Hindlimb muscle (tissue), 1 donor: Measurements from ENCODE around the gene RHCG. TPM values are rescaled to one million over a fixed set of nuclear protein-coding genes. Genes with fewer than 3 reads are reported as not detected.

Experiments
- DNase-seq: peaks from one replicate; pipeline ENCODE4 v3.0.0-alpha.2; 2013
- polyA plus RNA-seq: library from polyadenylated mRNA; unstranded; fragments of 120-200 nt; gene quantifications from one replicate; pipeline ENCODE4 v1.2.1, GENCODE V29; 2013; ENCODE audit not compliant: insufficient read length

RHCG gene
- polyA plus RNA-seq, 1 donor: not detected

- no peak for DNase-seq
Measured at GRCh38 chr15:89444241-89445225, 51.9 kb downstream of the RHCG start.

DNA sequence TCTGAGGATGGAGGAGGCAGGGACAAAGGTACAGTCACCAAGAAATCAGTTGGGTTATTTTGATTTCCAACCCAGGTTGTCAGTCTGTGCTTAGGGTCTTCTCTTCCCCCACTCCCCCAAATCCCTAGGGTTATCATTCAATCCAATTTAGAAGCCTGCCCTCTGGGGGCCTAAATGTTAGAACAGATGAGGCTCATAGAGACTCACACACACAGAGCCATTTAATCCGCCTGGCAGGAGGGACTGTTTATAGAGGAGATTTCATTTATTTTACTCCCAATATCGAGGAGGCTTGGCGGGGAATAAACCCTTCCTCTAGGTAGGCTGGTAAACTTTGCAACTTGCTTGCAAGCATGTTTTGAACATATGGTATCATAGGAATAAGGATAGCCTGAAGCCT, 52.8 kb downstream of the RHCG start:
- no peak for DNase-seq

DNA sequence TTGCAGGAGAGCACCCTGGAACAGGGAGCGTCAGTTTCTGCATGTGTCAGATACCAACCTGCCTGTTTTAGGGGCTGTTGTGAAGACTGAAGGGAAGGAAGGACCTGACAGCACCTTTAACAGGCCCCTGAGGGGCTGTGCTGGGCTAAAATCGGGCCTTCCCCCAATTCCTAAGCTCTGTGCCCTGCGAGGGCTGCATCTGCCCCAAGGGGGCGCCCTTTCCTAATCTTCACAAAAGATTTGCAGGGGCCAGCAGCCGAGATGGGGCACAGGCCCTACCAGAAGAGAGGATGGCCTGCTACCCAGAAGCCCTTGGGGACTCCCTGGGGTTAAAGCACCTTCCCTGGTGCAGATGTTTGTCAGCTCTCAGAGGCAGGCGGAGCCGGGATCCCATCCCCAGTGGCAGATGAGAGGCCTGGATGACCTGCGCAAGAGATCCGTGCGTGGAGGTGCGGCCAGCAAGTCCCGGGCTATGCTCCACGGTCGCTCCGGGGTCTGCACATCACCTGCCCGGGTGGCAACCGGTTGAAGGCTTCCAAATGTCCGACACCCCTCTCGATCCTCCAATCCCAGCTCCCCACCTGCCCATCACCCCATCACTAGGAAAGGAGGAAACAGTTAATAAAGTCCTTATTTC, 53.6 kb downstream of the RHCG start:
- no peak for DNase-seq

DNA sequence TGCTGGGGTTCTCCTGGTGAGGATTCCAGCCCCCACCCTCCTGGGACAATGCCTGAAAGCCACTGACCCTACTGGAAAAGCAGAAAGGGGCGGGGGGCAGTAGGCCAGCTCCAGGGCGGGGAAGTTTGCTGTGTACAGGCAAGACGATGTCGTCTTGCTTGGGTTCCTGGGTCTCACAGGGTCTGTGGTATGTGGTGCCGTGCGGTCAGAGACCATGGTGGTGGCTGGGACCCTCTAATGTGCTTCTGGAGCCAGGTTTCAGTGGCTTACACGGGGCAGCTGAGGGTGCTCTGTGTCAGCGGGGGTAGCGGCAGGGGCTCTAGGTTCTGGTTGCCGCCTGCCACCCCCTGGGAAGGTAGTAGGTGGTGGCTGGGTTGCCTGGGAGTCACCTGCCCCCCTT, 54.2 kb downstream of the RHCG start:
- DNase-seq: no peak

DNA sequence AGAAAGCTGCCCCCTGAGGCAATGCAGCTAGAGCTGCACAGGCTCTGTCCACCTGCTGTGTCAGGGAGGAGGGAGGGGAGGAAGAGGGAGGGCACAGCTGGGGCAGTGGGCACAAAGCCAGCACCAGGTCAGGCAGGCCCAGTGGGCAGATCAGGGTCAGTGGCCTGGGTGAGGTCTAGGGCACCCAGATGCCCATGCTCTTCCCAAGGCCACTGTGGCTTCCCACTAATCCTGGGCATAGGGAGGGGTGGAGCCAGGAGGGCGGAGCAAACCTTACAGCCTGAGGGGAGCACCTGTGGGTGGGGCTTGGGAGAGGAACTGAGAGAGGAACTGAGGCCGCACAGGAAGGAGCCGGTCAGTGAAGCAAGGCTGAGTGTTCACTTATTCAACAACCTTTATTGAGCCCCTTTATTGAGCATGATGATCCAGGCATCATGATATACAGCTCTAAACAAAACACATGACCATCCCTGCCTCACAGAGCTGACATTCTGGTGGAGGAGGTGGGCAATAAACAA, 55.0 kb downstream of the RHCG start:
- no peak for DNase-seq

DNA sequence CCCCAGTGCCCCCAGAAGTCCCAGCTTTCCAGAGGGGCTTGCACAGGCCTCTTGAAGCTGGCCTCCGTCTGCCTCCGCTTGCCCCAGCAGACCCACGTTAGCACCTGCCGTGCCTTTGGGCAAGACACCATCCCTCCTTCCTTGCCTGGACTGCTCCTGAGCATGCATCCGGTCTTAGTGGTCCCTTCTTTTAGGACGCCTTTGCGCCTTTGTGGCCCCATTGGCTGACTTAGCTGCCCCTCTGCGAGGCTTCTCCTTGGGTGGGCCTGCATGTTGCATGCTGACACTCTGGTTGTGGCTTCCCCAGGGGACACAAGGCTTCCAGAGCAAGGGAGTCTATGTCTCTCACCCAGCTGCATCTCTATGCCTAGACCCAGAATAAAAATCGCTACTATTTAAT, 56.6 kb downstream of the RHCG start:
- no peak for DNase-seq

GRCh38 chr15:89436560-89437311, 59.6 kb downstream of the RHCG start:
- DNase-seq: no peak

DNA sequence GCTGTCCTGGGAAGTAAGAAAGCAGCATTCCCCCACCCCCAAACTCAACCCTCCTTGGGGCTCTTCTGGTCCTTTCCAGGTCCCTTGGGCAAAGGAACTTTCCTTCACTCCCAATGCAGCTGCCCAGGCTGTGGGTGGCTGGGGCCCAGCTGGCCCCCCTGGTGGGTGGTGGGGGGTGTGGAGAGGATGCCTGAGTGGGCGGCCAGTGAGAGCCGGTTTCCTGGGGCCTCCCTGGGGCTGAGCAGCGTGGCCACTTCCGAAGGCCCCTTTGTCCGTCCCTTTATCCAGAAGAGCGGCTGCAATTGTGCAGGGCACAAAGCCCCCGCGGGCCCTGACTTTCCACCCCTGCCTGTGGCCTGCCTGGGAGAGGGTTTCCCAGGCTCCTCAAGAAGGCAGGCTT, 61.0 kb downstream of the RHCG start:
- no peak for DNase-seq

- DNase-seq: no peak
Measured at GRCh38 chr15:89433686-89434085, 62.7 kb downstream of the RHCG start.

DNA sequence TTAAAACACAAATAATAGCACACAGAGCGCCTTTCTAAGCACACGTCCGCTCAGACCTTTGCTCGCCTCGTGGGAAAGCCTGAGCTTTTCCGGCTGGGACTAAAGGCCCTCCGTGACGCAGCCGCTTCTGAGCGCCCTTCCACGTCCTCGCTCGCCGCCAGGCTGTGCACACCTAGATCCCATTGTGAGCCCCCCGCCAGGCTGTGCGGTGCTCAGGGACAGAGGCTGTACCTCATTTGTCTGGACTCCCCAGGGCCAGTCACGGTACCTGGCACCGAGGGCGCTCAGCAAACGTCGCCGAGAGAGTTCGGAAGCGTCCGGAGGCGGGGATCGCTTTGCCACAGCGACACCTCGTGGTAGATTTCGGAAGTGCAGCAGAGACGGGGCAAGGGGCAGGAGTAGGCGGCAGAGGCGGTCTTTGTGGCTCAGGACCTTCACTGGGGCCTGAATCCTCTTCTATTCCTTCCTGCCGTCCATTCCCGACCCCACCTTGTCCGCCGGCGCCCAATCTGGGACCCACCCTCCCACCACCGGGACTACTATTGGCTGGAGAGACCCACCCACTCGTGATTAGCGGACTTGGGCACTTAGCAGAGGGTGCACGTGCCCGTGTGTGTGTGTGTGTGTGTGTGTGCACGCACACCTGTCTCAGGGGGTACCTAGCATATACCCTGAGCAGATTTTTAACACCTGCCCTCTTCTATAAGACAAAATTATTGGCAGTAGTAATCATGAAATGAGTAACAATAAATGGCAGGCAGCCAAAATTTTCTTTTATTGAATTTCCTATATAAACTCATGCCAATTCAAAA, 65.6 kb downstream of the RHCG start:
- DNase-seq: peak; percentile 81

GRCh38 chr15:89429986-89430385, 66.4 kb downstream of the RHCG start:
- DNase-seq: no peak

- no peak for DNase-seq
Measured at GRCh38 chr15:89429023-89429422, 67.4 kb downstream of the RHCG start.

DNA sequence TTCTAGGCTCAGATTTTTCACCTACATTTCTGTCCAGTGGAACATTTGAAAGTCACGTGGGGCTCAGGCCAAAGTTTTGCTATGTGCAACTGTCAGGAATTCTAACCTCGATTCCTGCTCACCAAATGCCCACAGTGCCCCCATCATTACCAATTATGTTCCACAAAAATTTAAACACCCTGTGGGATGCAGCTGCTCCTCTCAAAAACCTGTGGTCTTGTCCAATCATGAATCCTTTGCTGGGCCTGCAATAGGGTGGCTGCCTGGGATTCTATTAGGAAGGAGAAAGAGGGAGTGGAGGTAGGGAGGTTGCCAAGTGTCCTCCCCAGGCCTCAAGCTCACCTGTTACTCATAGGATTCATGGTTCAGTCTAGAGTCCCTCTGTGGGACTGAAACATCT, 68.1 kb downstream of the RHCG start:
- DNase-seq: no peak

DNA sequence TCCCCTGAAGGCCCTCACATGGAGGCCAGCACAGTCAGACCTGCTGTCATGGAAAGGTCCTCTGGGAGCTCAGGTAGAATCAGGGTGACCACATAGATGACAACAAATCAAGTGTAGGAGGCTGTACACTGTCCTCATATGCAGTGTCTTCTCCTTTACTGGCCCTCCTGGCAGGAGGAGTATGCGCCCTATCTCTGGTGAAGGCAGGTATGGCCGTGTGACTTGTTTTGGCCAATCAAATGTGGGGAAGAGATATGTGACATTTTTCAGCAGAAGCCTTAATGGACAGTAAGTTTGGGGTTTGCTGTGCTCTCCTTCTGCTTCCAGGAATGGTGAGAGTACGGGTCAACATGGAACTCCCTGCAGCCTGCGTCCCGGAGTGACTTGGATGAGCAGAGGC, 69.9 kb downstream of the RHCG start:
- no peak for DNase-seq

DNA sequence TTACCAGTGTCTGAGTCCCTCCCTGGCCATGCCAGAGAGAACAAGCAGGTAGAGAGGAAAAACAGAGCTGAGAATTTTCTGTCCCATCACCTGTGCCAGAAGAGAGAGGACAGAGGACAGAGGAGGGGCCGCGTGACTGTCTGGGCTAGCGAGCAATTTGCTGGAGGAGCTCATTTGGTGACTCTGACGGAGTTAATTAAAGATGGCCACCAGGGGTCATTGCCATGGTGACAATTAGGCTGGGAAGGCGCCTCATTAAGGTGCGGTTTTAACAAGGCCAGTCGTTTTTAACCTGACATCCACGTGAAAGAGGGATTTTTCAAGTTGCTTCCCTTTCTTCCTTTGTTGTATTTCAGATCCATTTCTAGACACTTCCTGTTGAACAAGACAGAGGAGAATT, 72.4 kb downstream of the RHCG start:
- no peak for DNase-seq

Other genes starting within 250 kb of the RHCG start
- 40.1 TPM for gene POLG, start 161.8 kb downstream of the RHCG start, polyA plus RNA-seq
- gene TICRR, start 78.9 kb upstream of the RHCG start, polyA plus RNA-seq: 3.8 TPM
- gene KIF7, start 158.9 kb upstream of the RHCG start, polyA plus RNA-seq: 7.1 TPM
- 12.4 TPM for gene PLIN1, start 182.8 kb upstream of the RHCG start, polyA plus RNA-seq
- gene PEX11A, start 194.2 kb upstream of the RHCG start, polyA plus RNA-seq: 6.2 TPM
- 0.14 TPM for gene WDR93, start 194.2 kb upstream of the RHCG start, polyA plus RNA-seq